Measurements from ENCODE around the gene GCNT4.
"Not testable (repeated sequence)": the region's sequence is repeated elsewhere in the genome, so short reads cannot be mapped to it uniquely, and the experiment has no call there.

Gene GCNT4

GRCh38 chr5:75089137-75089536 lies 36.8 kb upstream of the GCNT4 start:
- H2AFZ ChIP-seq (ENCODE audit: low read length): no peak overlapping the region
- no peaks in the 10 kb centered on the region for H3K79me2 ChIP-seq (ENCODE audit: insufficient read depth, low read length)
- H3K27me3 ChIP-seq (ENCODE audit: insufficient read depth, low read length): no peaks in the 10 kb centered on the region
- no peaks in the 10 kb centered on the region for H3K9me3 ChIP-seq (ENCODE audit: low read length)
- no peaks in the 10 kb centered on the region for H3K9me2 ChIP-seq (ENCODE audit: low read depth, low read length)
- no peak overlapping the region for H3K4me2 ChIP-seq (ENCODE audit: low read length)
- H3K27ac ChIP-seq (ENCODE audit: low read depth, low read length, poor library complexity, severe bottlenecking): no peak overlapping the region
- no peak overlapping the region for H3K9ac ChIP-seq (ENCODE audit: low read length)
- no peaks in the 10 kb centered on the region for H3K36me3 ChIP-seq (ENCODE audit: insufficient read depth, low read length)
- H4K20me1 ChIP-seq (ENCODE audit: insufficient read depth, low read length): no peaks in the 10 kb centered on the region
- no peak for TF ChIP-seq EZH2 (IDR thresholded peaks at IDR 0.05; ENCODE audit: borderline replicate concordance, low read length)
- H3F3A ChIP-seq (ENCODE audit: insufficient read depth, low read length): no peaks in the 10 kb centered on the region
- no peaks in the 10 kb centered on the region for H3K4me1 ChIP-seq (ENCODE audit: insufficient read depth, low read length, severe bottlenecking)
- no peak overlapping the region for H3K4me3 ChIP-seq (ENCODE audit: low read depth, low read length, poor library complexity, severe bottlenecking)

DNA sequence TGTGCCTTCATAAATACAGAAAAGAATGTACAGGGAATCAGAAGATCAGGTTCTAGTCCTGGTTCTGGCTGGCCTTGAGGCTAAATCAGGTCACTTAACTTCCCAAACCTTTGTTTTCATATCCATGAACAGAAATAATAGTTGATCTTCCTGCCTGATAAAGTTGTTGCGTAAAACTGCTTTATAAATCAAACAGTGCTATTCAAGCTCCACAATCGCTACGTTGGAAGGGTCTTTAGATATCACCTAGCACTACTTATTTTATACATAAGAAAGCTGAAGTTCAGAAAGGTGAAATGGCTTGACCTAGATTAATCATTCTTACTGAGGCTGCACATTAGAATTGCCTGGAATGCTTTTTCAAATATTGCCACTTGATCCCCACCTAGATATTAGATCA lies 36.3 kb upstream of the GCNT4 start:
- no peaks in the 10 kb centered on the region for H3K79me2 ChIP-seq (ENCODE audit: insufficient read depth, low read length)
- no peaks in the 10 kb centered on the region for H3K4me1 ChIP-seq (ENCODE audit: insufficient read depth, low read length, severe bottlenecking)
- H2AFZ ChIP-seq (ENCODE audit: low read length): no peak overlapping the region
- H4K20me1 ChIP-seq (ENCODE audit: insufficient read depth, low read length): no peaks in the 10 kb centered on the region
- H3K36me3 ChIP-seq (ENCODE audit: insufficient read depth, low read length): no peaks in the 10 kb centered on the region
- H3K9me2 ChIP-seq (ENCODE audit: low read depth, low read length): no peaks in the 10 kb centered on the region
- no peak overlapping the region for H3K27ac ChIP-seq (ENCODE audit: low read depth, low read length, poor library complexity, severe bottlenecking)
- H3F3A ChIP-seq (ENCODE audit: insufficient read depth, low read length): no peaks in the 10 kb centered on the region
- H3K4me2 ChIP-seq (ENCODE audit: low read length): no peak overlapping the region
- H3K9me3 ChIP-seq (ENCODE audit: low read length): no peaks in the 10 kb centered on the region
- no peak overlapping the region for H3K4me3 ChIP-seq (ENCODE audit: low read depth, low read length, poor library complexity, severe bottlenecking)
- TF ChIP-seq, protein P1, sequence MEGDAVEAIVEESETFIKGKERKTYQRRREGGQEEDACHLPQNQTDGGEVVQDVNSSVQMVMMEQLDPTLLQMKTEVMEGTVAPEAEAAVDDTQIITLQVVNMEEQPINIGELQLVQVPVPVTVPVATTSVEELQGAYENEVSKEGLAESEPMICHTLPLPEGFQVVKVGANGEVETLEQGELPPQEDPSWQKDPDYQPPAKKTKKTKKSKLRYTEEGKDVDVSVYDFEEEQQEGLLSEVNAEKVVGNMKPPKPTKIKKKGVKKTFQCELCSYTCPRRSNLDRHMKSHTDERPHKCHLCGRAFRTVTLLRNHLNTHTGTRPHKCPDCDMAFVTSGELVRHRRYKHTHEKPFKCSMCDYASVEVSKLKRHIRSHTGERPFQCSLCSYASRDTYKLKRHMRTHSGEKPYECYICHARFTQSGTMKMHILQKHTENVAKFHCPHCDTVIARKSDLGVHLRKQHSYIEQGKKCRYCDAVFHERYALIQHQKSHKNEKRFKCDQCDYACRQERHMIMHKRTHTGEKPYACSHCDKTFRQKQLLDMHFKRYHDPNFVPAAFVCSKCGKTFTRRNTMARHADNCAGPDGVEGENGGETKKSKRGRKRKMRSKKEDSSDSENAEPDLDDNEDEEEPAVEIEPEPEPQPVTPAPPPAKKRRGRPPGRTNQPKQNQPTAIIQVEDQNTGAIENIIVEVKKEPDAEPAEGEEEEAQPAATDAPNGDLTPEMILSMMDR (IDR thresholded peaks at IDR 0.05; ENCODE audit: low read length): no peak
- TF ChIP-seq EZH2 (IDR thresholded peaks at IDR 0.05; ENCODE audit: borderline replicate concordance, low read length): no peak
- H3K9ac ChIP-seq (ENCODE audit: low read length): no peak overlapping the region
- H3K27me3 ChIP-seq (ENCODE audit: insufficient read depth, low read length): no peaks in the 10 kb centered on the region

DNA sequence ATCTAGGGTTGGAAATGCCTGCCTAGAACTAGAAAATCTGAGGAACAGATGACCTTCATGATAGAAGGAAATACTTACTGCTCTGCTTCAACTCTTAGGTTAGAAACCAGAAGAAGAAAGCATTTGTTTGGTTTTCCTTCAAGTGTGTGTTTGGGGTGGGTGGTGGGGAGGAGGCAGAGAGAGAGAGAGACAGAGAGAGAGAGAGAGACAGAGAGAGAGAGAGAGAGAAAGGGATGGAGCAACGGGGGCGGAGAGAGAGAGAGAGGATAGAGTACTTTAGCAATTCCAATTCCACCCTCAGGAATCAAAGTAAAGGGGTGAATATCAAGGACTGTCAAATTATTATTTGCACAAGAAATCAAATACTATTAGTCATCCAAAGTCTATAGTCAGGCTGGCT lies 29.2 kb upstream of the GCNT4 start:
- Histone ChIP-seq H3K9me3 (ENCODE audit: low read length) (no peaks in the 10 kb centered on the region), H3K4me3 (ENCODE audit: low read depth, low read length, poor library complexity, severe bottlenecking) (no peak overlapping the region), H4K20me1 (ENCODE audit: insufficient read depth, low read length) (no peaks in the 10 kb centered on the region), H3K4me1 (ENCODE audit: insufficient read depth, low read length, severe bottlenecking) (no peaks in the 10 kb centered on the region), H3K9me2 (ENCODE audit: low read depth, low read length) (no peaks in the 10 kb centered on the region), H3K27ac (ENCODE audit: low read depth, low read length, poor library complexity, severe bottlenecking) (no peak overlapping the region), H3K79me2 (ENCODE audit: insufficient read depth, low read length) (no peaks in the 10 kb centered on the region), H3K36me3 (ENCODE audit: insufficient read depth, low read length) (no peaks in the 10 kb centered on the region), H3K9ac (ENCODE audit: low read length) (no peak overlapping the region), H3K27me3 (ENCODE audit: insufficient read depth, low read length) (no peaks in the 10 kb centered on the region), H3K4me2 (ENCODE audit: low read length) (no peak overlapping the region), H2AFZ (ENCODE audit: low read length) (no peak overlapping the region), H3F3A (ENCODE audit: insufficient read depth, low read length) (no peaks in the 10 kb centered on the region)
- TF ChIP-seq, protein P1 (IDR thresholded peaks at IDR 0.05; ENCODE audit: low read length): no peak
- no peak for TF ChIP-seq EZH2 (IDR thresholded peaks at IDR 0.05; ENCODE audit: borderline replicate concordance, low read length)

DNA sequence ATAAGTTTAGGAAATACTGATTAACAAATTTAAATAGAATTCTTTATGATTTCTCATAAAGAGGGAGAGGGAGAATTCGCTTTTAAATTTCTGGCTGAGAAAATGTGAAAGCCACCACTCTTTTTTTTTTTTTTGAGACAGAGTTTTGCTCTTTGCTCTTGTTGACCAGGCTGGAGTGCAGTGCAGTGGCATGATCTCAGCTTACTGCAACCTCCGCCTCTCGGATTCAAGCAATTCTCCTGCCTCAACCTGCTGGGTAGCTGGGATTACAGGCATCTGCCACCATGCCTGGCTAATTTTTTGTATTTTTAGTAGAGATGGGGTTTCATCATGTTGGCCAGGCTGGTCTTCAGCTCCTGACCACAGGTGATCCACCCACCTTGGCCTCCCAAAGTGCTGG lies 27.0 kb upstream of the GCNT4 start:
- not testable (repeated sequence) for H3K9ac ChIP-seq (ENCODE audit: low read length); H3K79me2 ChIP-seq (ENCODE audit: insufficient read depth, low read length); H3K36me3 ChIP-seq (ENCODE audit: insufficient read depth, low read length); H3K9me2 ChIP-seq (ENCODE audit: low read depth, low read length); H3K27ac ChIP-seq (ENCODE audit: low read depth, low read length, poor library complexity, severe bottlenecking); H2AFZ ChIP-seq (ENCODE audit: low read length); H3K4me3 ChIP-seq (ENCODE audit: low read depth, low read length, poor library complexity, severe bottlenecking); H3K4me2 ChIP-seq (ENCODE audit: low read length); H3K27me3 ChIP-seq (ENCODE audit: insufficient read depth, low read length); H3K4me1 ChIP-seq (ENCODE audit: insufficient read depth, low read length, severe bottlenecking); H3F3A ChIP-seq (ENCODE audit: insufficient read depth, low read length); H4K20me1 ChIP-seq (ENCODE audit: insufficient read depth, low read length); H3K9me3 ChIP-seq (ENCODE audit: low read length)

All from OCI-LY1 (cell line).